Naive thymus-derived CD4-positive, alpha-beta T cell (primary cell): ENCODE results near the gene CD247. TPM values are rescaled to one million over a fixed set of nuclear protein-coding genes. Genes with fewer than 3 reads are reported as not detected.

ENCODE experiments used
- ATAC-seq: fragments of 150-1000 bp; cut with Tn5 transposase; 2 replicates; pipeline ENCODE4 v1.10.0; 2021; ENCODE audit warnings: mild to moderate bottlenecking, moderate library complexity
- CTCF ChIA-PET: fragments of 350-600 bp; sonication (Branson Sonifier 250); formaldehyde crosslinking; loops from one replicate; lab custom pipeline; 2021; ENCODE audit warnings: antibody characterized with exemption; lab: Charles Lee
- POLR2A ChIA-PET: fragments of 350-600 bp; sonication (Branson Sonifier 250); formaldehyde crosslinking; loops from one replicate; lab custom pipeline; 2021; ENCODE audit warnings: antibody characterized with exemption, inconsistent platforms; lab: Charles Lee
- DNase-seq, 9 donors: peaks; one replicate each; pipeline versions ENCODE4 v3.0.0 to v3.0.0-alpha.2; 2020 to 2022; ENCODE audit warnings: mixed read lengths in 1 of 9
- H3K27ac ChIP-seq: one replicate; pipeline ENCODE4 v1.7.0; 2013; ENCODE audit warnings: mild to moderate bottlenecking, low read depth, low read length, moderate library complexity
- H3K27me3 ChIP-seq, 2 donors: one replicate each; pipeline ENCODE4 v1.7.0; 2013; ENCODE audit warnings: low read length in 2 of 2, mild to moderate bottlenecking in 2 of 2, moderate library complexity in 2 of 2; ENCODE audit not compliant: control insufficient read depth in 2 of 2, insufficient read depth in 2 of 2
- H3K36me3 ChIP-seq, 3 experiments: 1 replicate in 2 of 3; 2 replicates in 1 of 3; pipeline ENCODE4 v1.7.0; 2013; ENCODE audit warnings: low read length in 3 of 3, mild to moderate bottlenecking in 3 of 3, moderate library complexity in 1 of 3; ENCODE audit not compliant: insufficient read depth in 3 of 3, control insufficient read depth in 2 of 3
- H3K4me1 ChIP-seq, 2 donors: one replicate each; pipeline ENCODE4 v1.7.0; 2013; ENCODE audit warnings: low read length in 2 of 2, mild to moderate bottlenecking in 2 of 2, moderate library complexity in 1 of 2; ENCODE audit not compliant: control insufficient read depth in 2 of 2, insufficient read depth in 2 of 2
- H3K4me3 ChIP-seq: 2 replicates; pipeline ENCODE4 v1.7.0; 2013; ENCODE audit warnings: mild to moderate bottlenecking, low read length
- H3K9me3 ChIP-seq, 3 experiments: 1 replicate in 2 of 3; 2 replicates in 1 of 3; pipeline ENCODE4 v1.7.0; 2013; ENCODE audit warnings: low read length in 3 of 3; ENCODE audit not compliant: control insufficient read depth in 2 of 3
- H3K27ac Mint-ChIP-seq, 9 donors: one replicate each; pipeline ENCODE4 v1.8.0; 2020 to 2022; ENCODE audit warnings: mixed read lengths in 9 of 9, mild to moderate bottlenecking in 8 of 9, moderate library complexity in 5 of 9, inconsistent platforms in 2 of 9
- H3K27me3 Mint-ChIP-seq, 5 donors: one replicate each; pipeline ENCODE4 v1.8.0; 2021 to 2022; ENCODE audit warnings: mixed read lengths in 5 of 5, mild to moderate bottlenecking in 1 of 5
- H3K36me3 Mint-ChIP-seq, 5 donors: one replicate each; pipeline ENCODE4 v1.8.0; 2020 to 2022; ENCODE audit warnings: mixed read lengths in 5 of 5, mild to moderate bottlenecking in 3 of 5, inconsistent platforms in 1 of 5
- H3K4me1 Mint-ChIP-seq, 7 donors: one replicate each; pipeline ENCODE4 v1.8.0; 2020 to 2022; ENCODE audit warnings: mixed read lengths in 7 of 7, mild to moderate bottlenecking in 3 of 7, inconsistent platforms in 1 of 7
- H3K4me3 Mint-ChIP-seq, 10 donors: one replicate each; pipeline ENCODE4 v1.8.0; 2020 to 2022; ENCODE audit warnings: mild to moderate bottlenecking in 10 of 10, mixed read lengths in 10 of 10, moderate library complexity in 6 of 10, inconsistent platforms in 2 of 10
- H3K9me3 Mint-ChIP-seq, 11 donors: one replicate each; pipeline ENCODE4 v1.8.0; 2020 to 2022; ENCODE audit warnings: mixed read lengths in 11 of 11, mild to moderate bottlenecking in 4 of 11, inconsistent platforms in 1 of 11, moderate library complexity in 1 of 11
- intact Hi-C, 2 donors: fragments of 100-400 bp; cut with micrococcal nuclease; formaldehyde crosslinking; loops; one replicate each; pipeline ENCODE4 v1.15.1; 2023
- polyA plus RNA-seq, 2 donors: library from polyadenylated mRNA; unstranded; fragments of 300-500 nt; fragmentation: Illumina TruSeq; gene quantifications; one replicate each; pipeline ENCODE4 v1.2.3, GENCODE V29; 2021
- total RNA-seq, 6 experiments: library from RNA in 5 of 6; stranded (reverse) in 5 of 6; gene quantifications; 1 replicate in 5 of 6; 2 replicates in 1 of 6; pipeline ENCODE4 v1.2.3 and lab custom pipeline; 2021 to 2026

The CD247 gene
- total and polyA plus RNA-seq, 7 experiments from 2014 or later: 246 to 476 (median 352) TPM

- ChIA-PET CTCF (interaction anchor here (0.9 to 1.2 kb wide), 2 partner anchors 18 to 60 kb away, joined by 3 read pairs; no protein-coding TSS in a partner anchor), POLR2A (interaction anchor here (1.0 to 11.5 kb wide), 8 partner anchors 9 to 43 kb away, joined by 3 to 156 read pairs (median 8); partner anchors contain the start of gene CD247)
- DNase-seq (peak in 1 of 9 donors; percentile 39), ATAC-seq (peak; percentile 44)
- peak overlapping the region; percentile 49 for H3K4me3 ChIP-seq
- Mint-ChIP-seq H3K36me3 (peaks cover 11 to 36% (median 21%) of the 10 kb centered on the region in 5 donors), H3K9me3 (peaks cover 0 to 7% (median 0%) of the 10 kb centered on the region in 11 donors), H3K27ac (peak overlapping the region; percentile 47 to 98 (median 95)), H3K4me1 (peaks cover 61 to 100% (median 94%) of the 10 kb centered on the region in 7 donors), H3K4me3 (peak overlapping the region; percentile 52 to 98 (median 86)), H3K27me3 (no peaks in the 10 kb centered on the region)
- H3K9me3 ChIP-seq: no peaks in the 10 kb centered on the region
- peaks cover 31 to 81% of the 10 kb centered on the region in 2 donors for H3K4me1 ChIP-seq
- H3K27me3 ChIP-seq: no peaks in the 10 kb centered on the region
- peaks cover 0 to 4% (median 0%) of the 10 kb centered on the region in 3 experiments for H3K36me3 ChIP-seq
- intact Hi-C loops: loop anchor here (1.0 to 2.0 kb wide), 6 partner anchors 7 to 45 kb away; partner anchors contain the start of gene CD247 (in 1 of the 2)
- H3K27ac ChIP-seq: peak overlapping the region; percentile 75
These were observed 44.6 kb downstream of the CD247 start for GRCh38 chr1:167473761-167474160.

GRCh38 chr1:167472752-167473521 is 45.4 kb downstream of the CD247 start:
- Histone ChIP-seq H3K27ac (peak overlapping the region; percentile 75), H3K27me3 (no peaks in the 10 kb centered on the region), H3K4me1 (peaks cover 30 to 81% of the 10 kb centered on the region in 2 donors), H3K4me3 (peak overlapping the region; percentile 49), H3K9me3 (no peaks in the 10 kb centered on the region), H3K36me3 (peaks cover 0 to 4% (median 0%) of the 10 kb centered on the region in 3 experiments)
- ATAC-seq: no peak
- H3K4me3 Mint-ChIP-seq: peak overlapping the region; percentile 18 to 98 (median 86)
- H3K27me3 Mint-ChIP-seq: no peaks in the 10 kb centered on the region
- H3K9me3 Mint-ChIP-seq: peaks cover 0 to 7% (median 0%) of the 10 kb centered on the region in 11 donors
- ChIA-PET POLR2A (interaction anchor here (1.0 to 11.5 kb wide), 9 partner anchors 9 to 71 kb away, joined by 3 to 156 read pairs (median 5); partner anchors contain the start of gene CD247), CTCF (interaction anchor here (0.9 to 1.6 kb wide), 4 partner anchors 17 to 71 kb away, joined by 3 to 4 read pairs (median 3); no protein-coding TSS in a partner anchor)
- no peak for DNase-seq
- intact Hi-C loops: loop anchor here in 1 of 2 donors (1.0 kb wide), 1 partner anchor 8 kb away; no protein-coding TSS in a partner anchor
- peaks cover 7 to 29% (median 15%) of the 10 kb centered on the region in 5 donors for H3K36me3 Mint-ChIP-seq
- H3K4me1 Mint-ChIP-seq: peaks cover 60 to 100% (median 94%) of the 10 kb centered on the region in 7 donors
- H3K27ac Mint-ChIP-seq: peak overlapping the region; percentile 69 to 98 (median 95)

- Histone ChIP-seq H3K4me3 (no peak overlapping the region), H3K36me3 (no peaks in the 10 kb centered on the region), H3K9me3 (no peaks in the 10 kb centered on the region), H3K27ac (peak overlapping the region; percentile 75), H3K4me1 (peaks cover 30 to 74% of the 10 kb centered on the region in 2 donors), H3K27me3 (no peaks in the 10 kb centered on the region)
- DNase-seq (no peak), ATAC-seq (no peak)
- H3K9me3 Mint-ChIP-seq: peaks cover 0 to 4% (median 0%) of the 10 kb centered on the region in 11 donors
- ChIA-PET POLR2A (interaction anchor here (0.6 to 11.5 kb wide), 7 partner anchors 7 to 45 kb away, joined by 3 to 156 read pairs (median 51); partner anchors contain the start of gene CD247), CTCF (no interaction called here)
- no peaks in the 10 kb centered on the region for H3K27me3 Mint-ChIP-seq
- peak overlapping the region in 9 of 10 donors; percentile 79 to 98 (median 87) for H3K4me3 Mint-ChIP-seq
- peaks cover 51 to 99% (median 92%) of the 10 kb centered on the region in 7 donors for H3K4me1 Mint-ChIP-seq
- H3K36me3 Mint-ChIP-seq: peaks cover 0 to 15% (median 3%) of the 10 kb centered on the region in 5 donors
- intact Hi-C loops: loop anchor here in 1 of 2 donors (2.0 kb wide), 1 partner anchor 15 kb away; no protein-coding TSS in a partner anchor
- H3K27ac Mint-ChIP-seq: peak overlapping the region in 8 of 9 donors; percentile 87 to 98 (median 96)
These were observed 46.8 kb downstream of the CD247 start for GRCh38 chr1:167471568-167471967.

GRCh38 chr1:167469280-167469965 is 48.9 kb downstream of the CD247 start:
- peaks cover 49 to 99% (median 92%) of the 10 kb centered on the region in 7 donors for H3K4me1 Mint-ChIP-seq
- no peaks in the 10 kb centered on the region for H3K27me3 ChIP-seq
- POLR2A ChIA-PET: interaction anchor here (0.6 to 11.3 kb wide), 13 partner anchors 8 to 191 kb away, joined by 3 to 156 read pairs (median 5); partner anchors contain the start of gene CD247
- H3K4me3 ChIP-seq: no peak overlapping the region
- no peaks in the 10 kb centered on the region for H3K9me3 ChIP-seq
- ATAC-seq: no peak
- no peak for DNase-seq
- peak overlapping the region in 9 of 10 donors; percentile 41 to 82 (median 65) for H3K4me3 Mint-ChIP-seq
- no peaks in the 10 kb centered on the region for H3K27me3 Mint-ChIP-seq
- CTCF ChIA-PET: interaction anchor here (1.5 to 4.1 kb wide), 2 partner anchors 13 to 65 kb away, joined by 4 to 16 read pairs; no protein-coding TSS in a partner anchor
- peaks cover 22 to 78% of the 10 kb centered on the region in 2 donors for H3K4me1 ChIP-seq
- peak overlapping the region; percentile 69 for H3K27ac ChIP-seq
- H3K9me3 Mint-ChIP-seq: peaks cover 0 to 2% (median 0%) of the 10 kb centered on the region in 11 donors
- H3K27ac Mint-ChIP-seq: peak overlapping the region in 8 of 9 donors; percentile 86 to 98 (median 92)
- no peaks in the 10 kb centered on the region for H3K36me3 ChIP-seq
- intact Hi-C loops: no loop called here
- peaks cover 0 to 11% (median 3%) of the 10 kb centered on the region in 5 donors for H3K36me3 Mint-ChIP-seq

GRCh38 chr1:167467752-167468151 is 50.6 kb downstream of the CD247 start:
- ChIA-PET POLR2A (interaction anchor here (0.6 to 11.3 kb wide), 13 partner anchors 11 to 247 kb away, joined by 3 to 156 read pairs (median 5); partner anchors contain the start of genes CD247 and POU2F1), CTCF (interaction anchor here (0.7 to 4.1 kb wide), 5 partner anchors 10 to 67 kb away, joined by 4 to 16 read pairs (median 4); no protein-coding TSS in a partner anchor)
- no peaks in the 10 kb centered on the region for H3K9me3 ChIP-seq
- H3K27me3 ChIP-seq: no peaks in the 10 kb centered on the region
- peaks cover 0 to 3% (median 0%) of the 10 kb centered on the region in 3 experiments for H3K36me3 ChIP-seq
- peaks cover 6 to 79% of the 10 kb centered on the region in 2 donors for H3K4me1 ChIP-seq
- Mint-ChIP-seq H3K4me1 (peaks cover 38 to 99% (median 92%) of the 10 kb centered on the region in 7 donors), H3K4me3 (peak overlapping the region in 9 of 10 donors; percentile 2 to 82 (median 55)), H3K36me3 (peaks cover 0 to 9% (median 0%) of the 10 kb centered on the region in 5 donors), H3K27ac (peak overlapping the region in 8 of 9 donors; percentile 86 to 98 (median 92)), H3K9me3 (no peaks in the 10 kb centered on the region), H3K27me3 (no peaks in the 10 kb centered on the region)
- peak overlapping the region; percentile 69 for H3K27ac ChIP-seq
- no peak overlapping the region for H3K4me3 ChIP-seq
- intact Hi-C loops: loop anchor here in 1 of 2 donors (1.0 kb wide), 1 partner anchor 25 kb away; no protein-coding TSS in a partner anchor
- ATAC-seq (no peak), DNase-seq (no peak)
